DMS 273 (cell line): ENCODE results near the gene ALG8.
A peak's percentile ranks its signal among the peaks of the same experiment; 100 is the strongest.
"Not testable (repeated sequence)": the region's sequence is repeated elsewhere in the genome, so short reads cannot be mapped to it uniquely, and the experiment has no call there.

Source experiments
- DNase-seq: peaks from one replicate; lab custom pipeline; 2025; ENCODE audit not compliant: unreplicated experiment; lab: John Stamatoyannopoulos, UW

The ALG8 gene

DNA sequence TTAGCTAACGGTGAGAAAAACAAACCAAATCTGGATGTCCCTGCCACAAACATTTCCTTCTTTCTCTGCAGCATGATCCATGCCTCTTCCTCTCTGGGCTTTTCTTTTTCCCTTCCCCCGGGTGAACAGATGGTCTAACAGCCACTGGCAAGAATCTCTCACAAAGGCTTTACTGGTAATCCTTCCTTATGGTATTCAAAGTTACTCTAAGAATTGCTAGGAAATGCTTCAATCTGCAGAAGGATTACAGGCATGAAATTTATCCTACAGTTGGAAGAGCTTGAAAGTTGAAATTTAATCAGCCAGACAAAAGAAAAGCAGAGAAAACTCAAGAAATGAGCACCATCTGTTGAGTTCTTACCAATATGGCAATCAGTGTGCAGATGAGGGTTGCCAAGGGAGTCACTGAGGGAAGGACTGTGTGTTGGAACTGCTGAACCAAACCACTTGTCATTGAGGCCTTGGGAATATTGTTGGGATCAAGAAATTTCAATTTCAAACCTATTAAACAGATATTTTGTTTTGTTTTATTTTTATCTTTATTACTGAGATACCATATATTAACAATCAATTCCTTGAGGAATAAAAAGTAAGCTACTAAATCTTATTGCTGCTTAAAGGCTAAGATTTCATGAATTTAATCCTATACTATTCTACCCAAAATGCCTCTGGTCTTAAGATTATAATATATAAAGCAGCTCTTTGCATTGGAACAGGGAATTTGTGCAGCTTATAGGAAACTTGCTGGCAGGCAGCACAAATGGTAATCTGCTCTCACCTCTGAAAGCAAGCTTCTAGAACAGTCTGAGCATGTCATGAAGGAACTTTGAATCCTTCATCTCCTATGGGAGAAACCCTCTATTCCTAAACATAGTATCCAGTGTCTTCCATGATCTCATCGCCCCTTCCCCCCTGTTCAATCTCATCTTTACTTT, 30.1 kb downstream of the ALG8 start:
- DNase-seq, result peak; percentile 89

- DNase-seq, result peak; percentile 44
These were observed 38.6 kb downstream of the ALG8 start for GRCh38 chr11:78100676-78101472.

DNA sequence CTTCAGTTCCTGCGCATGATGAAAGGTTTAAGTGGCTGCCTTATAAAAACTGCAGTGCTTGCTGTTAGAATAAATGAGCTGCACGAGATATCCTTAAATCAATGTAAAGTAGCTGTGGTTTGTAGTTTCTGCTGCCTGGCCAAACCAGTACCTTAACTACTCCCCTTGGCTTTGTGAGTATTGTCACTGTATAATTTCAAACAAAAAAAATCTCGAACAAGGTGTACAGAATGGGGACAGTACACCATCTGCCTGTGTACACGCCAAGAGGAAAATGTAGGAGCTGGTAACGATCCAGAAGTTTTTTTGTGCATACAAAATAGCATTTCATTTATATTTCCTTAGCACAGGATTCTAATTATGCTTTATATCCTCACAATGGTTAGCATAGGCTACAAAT, 39.2 kb downstream of the ALG8 start:
- peak; percentile 40 for DNase-seq

- DNase-seq, result peak; percentile 42
These were observed 39.8 kb downstream of the ALG8 start for GRCh38 chr11:78099666-78100065.

- DNase-seq, result no peak
These were observed 41.6 kb downstream of the ALG8 start for GRCh38 chr11:78097666-78098385.

- DNase-seq, result no peak
These were observed 45.2 kb downstream of the ALG8 start for GRCh38 chr11:78094250-78094649.

GRCh38 chr11:78086521-78087074, 52.8 kb downstream of the ALG8 start:
- peak; percentile 45 for DNase-seq

DNA sequence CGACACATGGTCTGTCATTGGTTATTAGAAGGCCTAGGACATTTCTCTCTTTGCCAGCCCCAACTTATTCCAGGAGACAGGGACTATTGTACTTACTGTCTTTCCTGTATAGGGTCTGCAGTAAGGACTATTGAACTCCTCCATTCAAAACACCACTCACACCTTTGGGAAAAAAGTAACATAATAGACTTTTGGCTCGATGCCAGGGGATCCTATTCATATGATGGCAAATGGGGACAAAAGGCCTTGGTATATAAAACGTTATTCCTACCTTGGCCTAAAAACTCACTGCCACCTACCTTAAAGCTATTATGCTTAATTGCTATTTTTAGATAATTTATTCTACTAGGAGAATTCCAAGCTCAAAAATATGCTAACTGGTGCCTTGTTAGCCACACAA, 53.5 kb downstream of the ALG8 start:
- peak; percentile 42 for DNase-seq

- not testable (repeated sequence) for DNase-seq
These were observed 54.9 kb downstream of the ALG8 start for GRCh38 chr11:78084506-78084905.

- DNase-seq, result no peak
These were observed 56.4 kb downstream of the ALG8 start for GRCh38 chr11:78083021-78083420.

DNA sequence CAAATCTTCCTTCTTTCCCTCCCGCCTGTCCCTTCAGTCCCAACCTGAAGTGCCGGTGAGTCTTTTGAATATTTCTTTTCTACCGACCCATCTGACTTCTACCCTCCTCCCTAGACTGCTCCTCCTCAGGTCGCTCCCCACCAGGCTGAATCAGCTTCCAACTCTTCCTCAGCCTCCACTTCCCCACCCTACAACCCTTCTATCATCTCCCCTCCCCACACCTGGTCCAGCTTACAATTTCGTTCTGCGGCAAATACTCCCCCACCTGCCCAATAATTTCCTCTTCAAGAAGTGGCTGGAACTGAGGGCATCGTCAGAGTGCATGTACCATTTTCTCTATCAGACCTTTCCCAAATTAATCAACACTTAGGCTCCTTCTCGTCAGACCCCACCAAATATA, 57.3 kb downstream of the ALG8 start:
- DNase-seq, result no peak

DNA sequence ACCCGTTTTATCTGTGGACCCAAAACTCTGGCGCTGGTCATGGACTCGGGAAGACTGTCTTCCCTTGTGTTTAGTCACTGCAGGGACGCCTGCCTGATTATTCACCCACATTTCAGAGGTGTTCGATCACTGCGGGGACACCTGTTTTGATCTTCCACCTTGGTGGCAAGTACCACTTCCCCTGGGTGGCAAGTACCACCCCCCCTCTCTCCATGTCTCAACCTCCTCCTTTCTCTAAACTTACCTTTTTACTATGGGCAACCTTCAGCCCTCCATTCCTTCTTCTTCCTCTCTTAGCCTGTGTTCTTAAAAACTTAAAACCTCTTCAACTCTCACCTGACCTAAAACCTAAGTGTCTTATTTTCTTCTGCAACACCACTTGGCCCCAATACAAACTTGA, 57.8 kb downstream of the ALG8 start:
- peak; percentile 25 for DNase-seq

GRCh38 chr11:78080818-78081495, 58.5 kb downstream of the ALG8 start:
- DNase-seq, result peak; percentile 71

- peak; percentile 52 for DNase-seq
These were observed 59.2 kb downstream of the ALG8 start for GRCh38 chr11:78080084-78080817.

- peak; percentile 84 for DNase-seq
These were observed 60.0 kb downstream of the ALG8 start, which contains the start of gene NDUFC2 for GRCh38 chr11:78079232-78080083. Gene NDUFC2 (minus strand): TSS chr11:78079862. CDS start chr11:78079744, 118 bp downstream.

DNA sequence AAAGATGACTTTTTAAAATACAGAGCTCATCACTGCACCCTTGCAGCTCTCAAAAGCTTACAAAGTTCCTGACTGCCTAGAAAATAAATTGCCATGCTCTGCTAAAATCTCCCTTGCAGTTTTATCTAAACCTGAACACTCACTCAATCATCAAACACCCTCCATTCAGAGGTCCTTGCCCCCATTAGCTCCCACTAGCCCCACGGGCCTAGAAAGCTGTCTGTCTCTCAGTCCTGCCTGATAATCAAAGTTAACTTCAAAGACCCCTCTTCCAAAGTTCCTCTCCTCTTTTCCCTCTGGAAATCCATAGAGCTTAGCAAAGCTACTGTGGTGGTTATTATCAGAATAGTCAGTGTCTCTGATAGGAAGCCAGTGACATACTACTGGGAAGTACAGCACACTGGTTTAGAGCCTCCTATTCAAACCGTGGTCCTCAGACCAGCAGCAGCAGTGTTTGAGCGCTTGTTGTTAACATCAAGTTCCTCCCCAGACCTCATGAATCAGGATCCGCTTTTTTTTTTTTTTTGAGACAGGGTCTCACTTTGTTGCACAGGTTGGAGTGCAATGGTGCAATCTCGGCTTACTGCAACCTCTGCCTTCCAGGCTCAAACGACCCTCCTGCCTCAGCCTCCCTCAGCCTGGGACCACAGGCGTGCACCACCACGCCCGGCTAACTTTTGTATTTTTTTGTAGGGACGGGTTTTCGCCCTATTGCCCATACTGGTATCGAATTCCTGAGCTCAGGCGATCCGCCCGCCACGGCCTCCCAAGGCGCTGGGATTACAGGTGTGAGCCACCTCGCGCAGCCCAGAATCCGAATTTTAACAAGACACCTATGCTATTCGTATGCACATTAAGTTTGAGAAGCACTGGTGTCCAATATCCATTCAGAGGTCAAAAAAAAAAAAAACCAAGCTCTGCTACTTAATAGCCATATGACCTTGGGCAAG, 60.9 kb downstream of the ALG8 start:
- peak; percentile 22 for DNase-seq

- DNase-seq, result not testable (repeated sequence)
These were observed 61.8 kb downstream of the ALG8 start for GRCh38 chr11:78077592-78077991.
